Amygdala (tissue), 56 donors: ENCODE data around the gene GNA12.
"Not testable (repeated sequence)": the region's sequence is repeated elsewhere in the genome, so short reads cannot be mapped to it uniquely, and the experiment has no call there.

ENCODE experiments used
- DNase-seq, 56 donors: peaks; one replicate each; lab custom pipeline; 2025; lab: John Stamatoyannopoulos, UW

The GNA12 gene

DNA sequence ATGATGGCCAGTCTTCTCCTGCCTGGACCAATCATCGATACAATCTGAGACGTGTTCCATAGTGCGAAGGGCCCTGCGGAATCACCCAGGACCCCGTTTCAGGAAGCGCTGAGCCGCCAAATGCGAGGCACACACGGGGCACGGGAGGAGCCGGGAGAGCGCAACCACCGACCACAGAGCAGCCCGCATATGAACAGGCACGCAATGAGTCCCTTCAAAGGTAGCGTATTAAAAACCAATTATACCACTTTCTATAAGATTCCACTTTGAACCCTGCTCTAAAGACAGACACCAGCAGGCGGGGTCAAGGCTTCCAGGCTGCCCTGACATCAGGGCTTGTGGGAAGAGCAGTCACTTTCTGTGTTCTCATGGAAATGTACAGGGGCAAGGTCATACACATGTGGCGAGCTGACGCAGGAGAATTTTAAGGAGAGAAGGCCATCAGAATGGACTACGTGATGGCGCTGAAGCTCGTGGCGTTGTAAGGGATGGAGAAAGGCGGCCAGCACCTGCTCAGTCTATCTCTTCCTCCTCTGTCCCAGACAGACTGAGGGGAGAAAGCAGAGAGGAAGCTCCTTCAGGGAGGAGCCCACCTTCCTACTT lies 109.9 kb downstream of the GNA12 start:
- no peak for DNase-seq

DNA sequence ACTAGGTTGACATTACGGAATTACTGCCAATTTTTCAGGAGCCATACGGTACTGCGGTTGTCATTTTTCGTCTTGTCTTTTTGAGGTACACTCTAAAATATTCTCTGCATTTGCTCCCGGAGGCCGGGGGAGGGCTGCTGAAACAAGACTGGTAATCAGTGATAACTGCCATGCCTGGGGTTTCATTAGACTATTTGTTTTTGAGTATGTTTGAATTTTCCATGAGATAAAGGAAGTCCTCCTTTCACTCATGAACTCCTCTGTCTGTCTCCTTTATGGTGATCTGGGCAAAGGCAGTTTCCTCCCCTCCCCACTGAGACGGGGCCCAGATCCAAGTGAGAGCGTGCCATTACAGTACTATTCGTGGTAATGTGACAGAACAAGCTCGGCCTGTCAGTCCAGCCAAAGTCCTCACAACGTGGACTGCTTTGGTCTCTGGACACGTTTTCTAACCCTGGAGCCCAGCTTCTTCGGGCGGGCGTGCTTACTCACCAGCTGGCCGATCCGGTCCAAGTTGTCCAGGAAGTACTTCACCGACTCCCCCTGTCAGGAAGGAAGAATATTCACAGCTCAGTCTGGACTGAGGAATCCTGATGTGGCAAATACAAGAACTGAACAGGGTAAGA lies 111.0 kb downstream of the GNA12 start:
- DNase-seq, result peak in 17 of 56 donors; percentile 18 to 60 (median 45)

DNA sequence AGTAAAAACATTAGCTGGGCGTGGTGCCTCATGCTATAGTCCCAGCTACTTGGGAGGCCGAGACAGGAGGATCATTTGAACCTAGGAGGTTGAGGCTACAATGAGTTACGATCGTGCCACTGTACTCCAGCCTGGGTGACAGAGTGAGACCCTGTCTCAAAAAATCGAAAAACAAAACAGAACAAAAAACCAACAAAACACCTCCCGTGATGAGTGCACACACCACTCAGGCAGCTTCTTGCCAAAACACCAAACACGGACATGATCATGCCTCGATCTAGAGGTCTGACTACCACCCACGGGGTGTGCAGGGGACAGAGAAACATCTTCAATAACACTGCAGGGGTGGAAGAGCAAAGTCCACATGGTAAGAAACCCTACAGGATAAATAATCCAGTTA lies 111.7 kb downstream of the GNA12 start:
- DNase-seq, result no peak

DNA sequence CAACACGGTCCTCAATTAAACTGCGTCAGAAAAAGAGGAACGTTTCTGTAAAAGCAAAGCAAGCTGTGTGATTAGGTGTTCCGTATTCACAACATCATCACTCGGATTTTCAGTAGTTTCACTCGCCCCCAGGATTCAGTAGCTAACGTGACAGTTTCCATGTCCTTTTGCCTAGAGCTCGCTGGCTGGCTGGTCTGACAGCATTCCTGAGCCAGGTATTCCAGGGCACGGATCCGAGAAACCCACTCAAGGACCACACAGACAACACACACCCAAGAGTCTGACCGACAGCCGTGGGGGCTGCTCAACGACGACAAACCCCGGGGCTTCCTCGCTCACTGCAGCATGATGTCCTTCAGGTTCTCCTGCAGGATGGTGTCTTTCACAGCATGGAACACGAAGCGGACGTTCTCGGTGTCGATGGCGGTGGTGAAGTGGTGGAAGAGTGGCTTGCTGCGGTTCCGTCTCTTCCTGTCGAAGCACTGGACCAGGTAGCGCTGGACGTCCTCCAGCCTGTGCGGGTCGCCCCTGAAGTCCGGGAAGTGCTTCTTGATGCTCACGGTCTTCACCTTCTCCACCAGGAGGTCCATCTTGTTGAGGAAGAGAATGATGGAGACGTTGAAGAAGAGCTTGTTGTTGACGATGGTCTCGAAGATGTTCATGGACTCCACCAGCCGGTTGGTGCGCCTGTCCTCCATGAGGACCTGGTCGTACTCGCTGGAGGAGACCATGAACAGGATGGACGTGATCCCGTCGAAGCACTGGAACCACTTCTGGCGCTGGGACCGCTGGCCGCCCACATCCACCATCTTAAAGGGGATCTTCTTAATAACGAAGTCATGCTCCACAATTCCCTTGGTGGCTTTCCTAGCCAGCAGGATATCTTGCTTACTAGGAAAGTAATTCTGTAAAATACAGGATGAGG lies 113.0 kb downstream of the GNA12 start:
- DNase-seq, result no peak

DNA sequence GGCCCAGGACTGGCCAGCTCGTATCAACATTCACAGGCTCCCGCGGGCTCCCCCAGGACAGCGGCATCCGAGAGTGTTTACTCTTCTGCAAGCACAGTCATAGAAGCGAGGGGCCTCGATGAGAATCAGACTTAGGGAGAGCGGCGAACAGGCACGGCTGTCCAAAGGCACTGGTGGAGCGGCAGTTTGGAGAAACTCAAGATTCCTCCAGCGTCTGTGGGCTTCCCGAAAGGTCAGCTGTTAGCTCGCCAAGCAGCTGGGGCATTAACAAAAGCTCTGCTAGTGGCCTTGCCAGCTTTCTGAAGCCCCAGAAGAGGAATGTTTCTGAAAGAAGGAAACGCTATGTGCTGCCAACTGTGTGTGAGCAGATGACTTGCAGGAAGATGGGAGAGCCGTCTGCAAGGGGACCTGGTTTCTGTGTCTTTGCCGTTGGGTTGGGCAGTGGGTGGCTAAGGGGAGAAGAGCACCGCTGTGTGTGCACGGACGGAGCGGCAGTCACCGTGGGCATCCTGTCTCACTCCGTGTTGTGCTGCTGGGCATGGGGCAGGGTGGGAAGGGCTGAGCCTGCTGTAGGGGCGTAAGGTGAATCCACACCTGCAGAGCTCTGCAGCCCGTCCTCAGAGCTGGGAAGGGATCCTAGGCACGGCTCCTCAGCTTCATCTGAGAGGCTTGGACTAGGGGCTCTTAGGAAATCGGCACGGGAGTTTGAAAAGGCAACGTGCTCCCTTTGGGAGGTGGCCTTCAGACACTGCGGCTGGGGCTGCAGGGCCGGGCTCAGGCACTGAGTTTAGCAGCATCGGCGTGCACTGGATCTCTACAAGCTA lies 114.0 kb downstream of the GNA12 start:
- peak in 46 of 56 donors; percentile 24 to 82 (median 62) for DNase-seq

DNA sequence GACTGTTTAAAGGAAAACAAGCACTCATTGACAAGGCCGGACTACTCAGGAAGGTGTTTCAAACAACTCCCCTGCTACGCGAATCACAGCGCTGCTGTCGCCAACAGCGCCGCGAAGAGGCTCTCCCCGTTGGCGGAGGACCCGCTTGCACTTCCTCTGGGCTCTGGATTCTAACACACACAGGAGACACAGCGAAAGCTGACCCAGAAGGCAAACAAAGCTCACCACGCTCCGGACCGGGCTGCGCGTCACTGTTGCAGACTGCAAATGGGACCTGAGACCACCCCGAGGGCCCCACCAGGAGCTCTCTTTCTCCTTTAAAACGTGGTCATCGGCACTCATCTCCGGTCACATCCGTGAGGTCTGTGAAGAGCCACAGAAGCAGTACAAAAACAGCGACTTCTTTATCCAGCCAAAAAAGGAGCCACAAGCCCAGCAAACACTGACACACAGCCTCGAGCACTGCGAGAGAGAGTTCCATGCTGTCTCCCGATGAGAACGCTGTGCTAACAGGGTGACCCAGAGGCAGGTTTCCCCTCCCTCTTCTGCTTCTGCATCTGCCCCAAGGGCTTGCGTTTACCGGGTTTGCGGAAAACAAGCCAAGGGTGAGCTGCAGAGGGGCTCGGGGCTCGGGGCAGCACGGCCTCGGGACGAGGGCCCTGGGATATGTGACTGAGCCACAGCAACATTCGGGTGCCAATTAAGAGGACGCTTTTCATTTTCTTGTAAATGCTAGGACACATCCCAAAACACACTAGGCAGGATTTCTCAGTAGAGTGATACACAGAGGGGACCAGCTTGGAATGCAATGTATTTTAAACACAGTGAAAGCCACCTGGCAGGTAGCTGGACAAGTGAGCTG lies 114.8 kb downstream of the GNA12 start:
- peak in 16 of 56 donors; percentile 14 to 64 (median 47) for DNase-seq

DNA sequence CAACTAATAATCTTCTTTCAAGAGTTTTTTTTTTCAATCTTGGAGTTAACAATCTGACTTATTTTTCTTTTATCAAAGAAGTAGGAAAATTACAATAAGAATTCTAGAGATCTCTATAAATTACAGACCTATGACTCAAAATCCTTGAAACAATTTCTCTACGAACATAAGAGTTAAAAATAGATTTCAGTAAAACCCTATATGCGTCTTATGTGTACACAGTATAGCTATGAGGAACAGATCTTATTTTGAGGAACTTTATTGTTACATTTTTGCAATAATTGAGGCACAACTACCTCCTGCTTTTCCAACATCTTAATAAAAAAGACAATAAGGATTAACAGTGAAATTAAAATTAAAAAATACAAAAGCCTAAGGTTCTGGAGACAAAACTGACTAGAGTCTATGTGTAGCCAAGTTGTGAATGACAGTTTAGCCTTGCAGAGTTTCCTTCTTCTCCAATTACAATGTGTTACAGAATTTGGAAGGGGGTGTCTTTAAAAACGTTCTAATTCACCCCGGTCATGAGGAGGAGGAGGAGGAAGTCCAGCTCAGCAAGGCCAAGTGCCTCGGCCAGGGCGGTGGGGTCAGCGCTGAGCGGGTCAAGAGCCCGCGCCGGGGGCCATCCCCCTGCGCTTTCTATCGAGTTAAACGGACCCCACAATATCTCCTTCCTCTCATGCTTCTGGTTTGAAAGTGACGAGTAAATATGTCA lies 115.6 kb downstream of the GNA12 start:
- no peak for DNase-seq

DNA sequence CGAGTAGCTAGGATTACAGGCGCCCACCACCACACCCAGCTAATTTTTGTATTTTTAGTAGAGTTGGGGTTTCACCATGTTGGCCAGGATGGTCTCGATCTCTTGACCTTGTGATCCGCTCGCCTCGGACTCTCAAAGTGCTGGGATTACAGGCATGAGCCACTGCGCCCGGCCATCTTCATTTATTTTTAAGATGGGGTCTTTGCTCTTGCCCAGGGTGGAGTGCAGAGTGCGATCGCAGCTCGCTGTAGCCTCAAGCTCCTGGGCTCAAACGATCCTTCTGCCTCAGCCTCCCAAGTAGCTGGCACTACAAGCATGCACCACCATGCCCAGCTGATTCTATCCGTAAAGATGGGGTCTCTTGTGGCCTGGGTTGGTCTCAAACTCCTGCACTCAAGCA lies 116.9 kb downstream of the GNA12 start:
- not testable (repeated sequence) for DNase-seq

DNA sequence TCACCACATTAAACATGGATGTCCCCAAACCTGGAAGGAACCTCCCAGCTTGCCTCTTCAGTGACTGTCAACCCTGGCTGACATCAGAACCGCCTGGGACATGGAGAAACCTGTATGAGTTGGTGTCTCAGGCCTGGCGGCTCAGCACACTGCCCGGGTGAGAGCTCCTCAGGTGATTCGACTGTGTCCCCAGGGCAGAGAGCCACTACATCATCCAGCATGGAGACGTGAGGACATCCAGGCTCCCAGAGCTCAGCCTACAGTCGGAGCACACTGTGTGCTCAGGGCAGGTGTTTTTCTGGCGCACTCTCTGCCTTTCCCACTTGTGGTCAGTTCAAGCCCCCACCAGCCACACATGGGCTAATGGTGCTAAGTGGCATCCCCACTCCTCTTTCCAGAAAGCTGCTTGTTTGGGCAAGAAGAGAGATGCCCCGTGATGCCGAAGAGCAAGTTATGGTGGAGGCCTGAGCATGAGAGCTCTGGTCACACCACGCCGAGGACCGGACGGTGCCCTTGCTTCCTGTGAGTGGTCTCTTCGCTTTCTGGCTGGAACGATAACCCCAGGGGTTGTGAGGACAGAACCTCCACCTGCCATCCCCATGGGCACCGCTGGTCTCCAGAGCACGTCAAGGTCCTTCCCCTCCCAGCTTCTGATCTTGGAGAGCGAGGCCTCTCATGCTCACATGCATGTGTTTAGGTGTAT lies 117.6 kb downstream of the GNA12 start:
- DNase-seq, result no peak

DNA sequence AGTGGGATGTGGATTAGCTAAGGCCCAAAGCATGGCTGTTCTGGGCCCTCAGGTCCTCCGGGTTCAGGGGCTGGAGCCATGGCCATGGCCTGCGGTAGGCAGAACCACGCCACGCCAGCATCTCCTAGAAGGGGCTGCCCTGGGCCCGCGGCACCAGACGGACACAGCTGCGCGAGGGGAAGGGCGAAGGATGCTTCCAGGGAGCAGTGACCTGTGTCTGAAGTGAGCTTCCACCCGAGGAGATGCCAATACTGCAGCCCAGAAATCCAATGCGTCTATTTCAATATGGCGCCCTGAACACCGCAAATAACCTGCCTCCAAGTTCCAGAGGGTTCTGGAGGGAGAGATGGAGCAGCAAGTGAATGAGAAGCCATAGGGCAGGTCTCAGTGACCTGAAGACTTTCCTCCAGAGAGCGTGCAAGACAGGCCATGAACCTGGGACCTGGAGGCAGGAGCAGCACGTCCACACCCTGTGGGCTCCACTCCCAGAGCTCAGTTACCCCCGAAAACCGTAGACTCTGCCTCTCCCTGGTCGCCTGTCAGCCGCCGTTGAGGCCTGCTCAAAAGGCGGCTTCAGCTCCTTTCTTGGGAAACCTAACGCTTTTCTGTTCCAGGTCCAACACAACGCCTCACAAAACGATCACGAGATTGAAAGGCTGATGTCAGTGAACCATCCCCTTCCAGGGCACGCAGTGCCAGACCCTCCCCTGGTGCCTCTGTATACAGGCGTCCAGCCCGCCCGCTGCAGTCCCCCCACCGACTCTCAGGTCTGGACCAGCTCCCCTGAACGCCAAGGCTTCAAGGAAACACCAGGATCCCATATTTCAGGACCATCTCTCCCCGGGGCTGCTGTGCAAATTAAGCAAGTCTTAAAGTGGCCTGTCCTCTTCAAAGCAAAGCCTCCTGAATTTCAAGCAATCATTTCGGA lies 118.7 kb downstream of the GNA12 start:
- DNase-seq, result no peak

DNA sequence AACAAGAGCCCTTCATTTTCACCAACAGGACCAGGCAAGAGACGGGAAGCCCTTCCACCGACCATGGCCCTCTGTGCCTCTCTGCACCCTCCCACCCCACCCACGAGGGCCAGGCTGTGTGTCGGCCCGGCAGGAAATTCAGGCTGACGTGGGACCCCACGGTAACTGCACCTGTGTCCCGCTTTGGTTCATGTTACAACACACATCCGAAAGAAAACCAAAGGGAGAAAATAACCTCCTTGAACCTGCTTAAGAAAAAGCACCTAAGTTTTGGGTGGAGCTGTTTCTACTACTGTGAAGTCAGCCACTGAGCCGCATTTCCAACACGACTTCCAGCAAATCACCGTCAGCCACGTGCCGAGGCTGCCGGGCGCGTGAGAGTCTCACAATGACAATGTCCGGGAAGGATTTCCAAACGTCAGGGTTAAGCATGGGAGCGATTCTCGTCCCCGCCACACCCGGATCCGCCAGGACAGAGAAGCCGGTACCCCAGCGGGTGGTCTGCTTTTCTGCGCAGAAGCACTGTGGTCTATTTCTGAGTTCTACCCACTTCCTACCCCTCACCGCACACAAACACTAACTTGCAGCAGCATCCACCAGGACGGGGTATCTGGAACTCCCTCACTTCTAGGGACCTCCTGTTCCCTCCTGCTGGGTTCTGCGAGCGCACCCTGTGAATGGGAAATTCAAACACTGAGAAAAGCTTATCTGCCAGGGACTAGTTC lies 119.5 kb downstream of the GNA12 start:
- DNase-seq, result no peak

DNA sequence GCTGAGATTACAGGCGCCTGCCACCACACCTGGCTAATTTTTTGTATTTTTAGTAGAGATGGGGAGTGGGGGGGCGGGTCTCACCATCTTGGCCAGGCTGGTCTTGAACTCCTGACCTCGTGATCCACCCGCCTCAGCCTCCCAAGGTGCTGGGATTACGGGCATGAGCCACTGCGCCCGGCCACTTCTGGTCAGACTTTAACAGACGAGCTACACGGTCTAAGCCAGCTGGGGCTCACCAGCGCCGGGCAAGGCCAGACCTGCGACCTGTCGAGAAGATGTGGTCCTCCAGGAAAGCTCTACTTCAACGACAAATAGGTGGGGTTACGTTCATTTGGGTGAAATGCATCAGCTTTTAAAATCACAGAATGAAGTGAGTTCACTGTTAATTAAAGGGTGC lies 120.1 kb downstream of the GNA12 start:
- DNase-seq, result not testable (repeated sequence)

DNA sequence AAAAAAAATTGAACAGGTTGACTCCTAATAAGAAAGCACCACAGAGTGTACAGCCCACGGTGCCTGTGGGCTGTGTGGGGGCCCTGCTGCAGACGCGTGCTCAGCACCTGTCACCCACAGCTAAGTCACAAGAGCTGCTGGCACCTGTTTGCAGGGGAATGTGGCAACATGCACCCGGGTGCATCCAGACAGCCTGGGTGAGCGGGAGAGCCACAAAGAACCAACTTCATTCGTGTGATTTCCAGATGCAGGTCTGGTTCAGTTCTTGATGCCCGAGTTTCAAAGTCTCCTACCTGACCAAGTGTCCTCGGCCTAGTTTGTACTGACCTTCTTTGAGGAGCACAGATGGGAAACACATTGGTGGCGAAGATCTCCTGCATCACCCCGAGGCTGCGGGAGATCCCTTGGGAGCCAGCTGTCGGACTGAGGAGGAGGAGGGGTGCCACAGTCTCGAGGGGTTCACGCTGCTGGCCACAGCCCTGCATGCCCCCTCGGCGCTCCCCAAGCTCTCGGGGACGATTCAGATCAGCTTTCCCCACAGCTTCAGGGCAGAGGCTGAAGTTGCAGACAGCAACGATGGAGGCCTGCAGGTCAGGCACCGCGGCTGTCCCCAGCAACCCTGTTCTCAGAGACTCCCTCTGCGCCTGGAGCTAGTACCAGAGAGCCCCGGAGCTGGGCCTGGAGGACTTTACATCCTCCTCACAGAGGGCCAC lies 120.8 kb downstream of the GNA12 start:
- DNase-seq, result no peak

DNA sequence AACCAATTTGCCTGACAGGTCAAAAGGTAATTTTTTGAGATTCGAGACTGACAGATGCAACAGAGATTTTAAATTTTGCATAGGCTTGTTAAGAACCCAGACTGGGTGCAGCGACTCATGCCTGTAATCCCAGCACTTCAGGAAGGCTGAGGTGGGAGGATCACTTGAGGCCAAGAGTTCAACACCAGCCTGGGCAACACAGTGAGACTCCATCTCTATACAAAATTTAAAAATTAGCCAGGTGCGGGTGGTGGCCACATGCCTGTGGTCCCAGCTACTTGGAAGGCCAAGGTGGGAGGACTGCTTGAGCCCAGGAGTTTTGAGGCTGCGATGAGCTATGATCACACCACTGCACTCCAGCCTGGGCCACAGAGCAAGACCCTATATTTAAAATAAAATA lies 121.5 kb downstream of the GNA12 start:
- DNase-seq, result no peak

DNA sequence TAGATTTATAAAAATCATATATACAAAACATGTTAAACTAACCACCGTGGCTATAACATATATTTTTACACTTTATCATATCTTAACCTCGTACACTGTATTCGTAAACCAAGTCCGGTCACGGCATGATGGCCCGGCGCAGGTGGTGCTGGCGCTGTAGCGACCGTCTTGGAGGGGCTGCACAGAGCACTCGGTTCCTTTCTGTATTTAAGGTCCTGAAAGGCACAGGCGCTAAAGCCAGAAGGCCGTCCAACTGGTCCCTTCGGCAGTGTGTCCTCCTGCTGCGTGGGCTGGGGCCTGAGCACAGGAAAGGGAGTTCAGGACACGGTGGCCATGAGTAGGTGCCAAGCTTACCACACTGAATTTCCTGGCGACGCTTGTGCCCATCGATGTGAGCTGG lies 122.3 kb downstream of the GNA12 start:
- DNase-seq, result no peak

DNA sequence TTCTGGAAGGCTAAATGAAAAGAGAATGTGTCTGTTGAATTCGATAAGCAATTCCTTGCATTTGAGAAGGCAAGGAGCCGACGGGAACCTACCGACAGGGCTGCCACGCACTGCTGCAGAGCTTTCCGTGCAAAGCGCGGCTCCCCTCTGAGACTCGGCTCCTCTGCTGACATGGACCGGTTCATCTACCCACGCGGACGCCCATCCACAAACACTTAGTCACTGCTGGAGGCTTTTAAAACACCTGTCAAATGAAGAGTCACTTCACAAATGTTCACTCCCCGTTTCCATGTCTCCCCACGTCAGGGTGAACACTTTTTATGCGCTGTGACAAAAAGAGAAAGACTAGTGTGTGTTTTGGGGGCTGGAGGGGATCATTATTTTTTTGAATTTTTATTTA lies 124.1 kb downstream of the GNA12 start:
- peak in 16 of 56 donors; percentile 19 to 61 (median 40) for DNase-seq
